Activated CD4-positive, alpha-beta T cell treated with anti-CD3 and anti-CD28 coated beads, Interleukin-2, amount 50 U/mL, for 4 hours (primary cell): ENCODE measurements around the gene PODN.

Source experiments
- DNase-seq, 2 experiments: peaks; one replicate each; pipeline ENCODE4 v3.0.0-alpha.2; 2020

PODN gene

DNA sequence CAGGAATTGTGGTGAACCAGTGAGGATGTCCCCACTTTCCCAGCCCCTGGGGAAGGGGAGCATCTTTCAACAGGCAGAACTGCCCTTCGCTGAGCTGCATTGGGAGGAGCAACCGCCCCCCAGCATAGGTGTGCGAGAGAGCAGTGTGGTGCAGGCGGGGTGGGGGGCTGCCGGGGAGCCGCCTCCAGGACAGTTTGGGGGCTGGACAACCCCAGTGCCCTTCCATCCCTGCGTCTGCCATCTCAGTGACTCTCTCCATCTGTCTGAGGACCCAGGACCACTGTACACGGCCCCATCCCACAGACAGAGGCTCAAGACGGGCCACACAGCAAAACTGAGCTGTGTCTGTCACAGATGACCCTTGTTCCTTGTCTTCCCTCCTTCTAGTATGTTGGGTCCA lies 14.2 kb downstream of the PODN start:
- no peak for DNase-seq

DNA sequence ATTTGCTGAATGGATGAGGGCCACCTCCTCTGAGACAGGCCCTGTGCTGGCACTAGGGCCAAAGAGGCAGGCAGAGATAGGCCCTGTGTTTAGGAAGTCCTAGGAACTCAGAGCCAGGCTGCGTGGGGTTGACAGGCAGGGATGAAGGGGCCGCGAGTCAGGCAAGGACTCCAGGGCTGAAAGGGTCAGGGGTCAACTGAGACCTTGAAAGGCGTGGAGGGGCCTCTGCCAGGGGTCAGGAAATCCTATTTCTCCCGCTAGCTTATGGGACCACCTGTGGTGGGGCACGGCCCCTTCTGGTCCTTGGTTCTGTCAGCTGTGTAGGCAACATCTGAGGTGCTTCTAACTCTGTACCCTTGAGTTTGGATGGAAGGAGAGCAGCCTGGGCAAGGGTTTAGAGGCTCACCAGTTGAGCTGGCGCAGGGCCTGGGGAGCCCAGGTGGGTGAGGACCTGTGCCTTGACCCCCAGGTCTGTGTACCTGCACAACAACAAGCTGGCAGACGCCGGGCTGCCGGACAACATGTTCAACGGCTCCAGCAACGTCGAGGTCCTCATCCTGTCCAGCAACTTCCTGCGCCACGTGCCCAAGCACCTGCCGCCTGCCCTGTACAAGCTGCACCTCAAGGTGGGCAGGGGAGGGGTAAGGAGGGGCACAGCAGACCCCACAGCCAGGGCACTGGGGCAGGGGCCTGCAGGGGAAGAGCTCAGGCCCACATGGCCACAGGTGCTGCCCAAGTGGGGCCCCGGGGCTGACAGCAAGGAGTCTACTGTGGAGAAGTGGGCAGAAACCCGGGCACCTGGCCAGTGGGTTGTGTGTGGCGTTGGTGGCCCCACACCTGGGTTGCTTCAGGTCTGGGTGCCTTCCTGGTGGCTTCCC lies 14.9 kb downstream of the PODN start:
- DNase-seq = no peak

DNA sequence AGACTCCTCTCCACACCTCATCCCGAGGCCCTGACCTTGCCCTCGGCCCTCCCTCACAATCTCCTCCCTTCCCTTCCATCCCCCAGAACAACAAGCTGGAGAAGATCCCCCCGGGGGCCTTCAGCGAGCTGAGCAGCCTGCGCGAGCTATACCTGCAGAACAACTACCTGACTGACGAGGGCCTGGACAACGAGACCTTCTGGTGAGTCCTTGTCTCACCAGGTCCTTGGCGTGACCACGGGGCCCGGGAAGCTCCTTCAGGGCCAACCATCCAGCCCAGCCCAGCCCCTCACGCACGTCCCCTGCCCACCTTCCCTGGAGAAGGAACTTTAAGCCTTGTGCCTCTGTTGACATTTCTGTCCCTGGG lies 15.6 kb downstream of the PODN start:
- DNase-seq = no peak

DNA sequence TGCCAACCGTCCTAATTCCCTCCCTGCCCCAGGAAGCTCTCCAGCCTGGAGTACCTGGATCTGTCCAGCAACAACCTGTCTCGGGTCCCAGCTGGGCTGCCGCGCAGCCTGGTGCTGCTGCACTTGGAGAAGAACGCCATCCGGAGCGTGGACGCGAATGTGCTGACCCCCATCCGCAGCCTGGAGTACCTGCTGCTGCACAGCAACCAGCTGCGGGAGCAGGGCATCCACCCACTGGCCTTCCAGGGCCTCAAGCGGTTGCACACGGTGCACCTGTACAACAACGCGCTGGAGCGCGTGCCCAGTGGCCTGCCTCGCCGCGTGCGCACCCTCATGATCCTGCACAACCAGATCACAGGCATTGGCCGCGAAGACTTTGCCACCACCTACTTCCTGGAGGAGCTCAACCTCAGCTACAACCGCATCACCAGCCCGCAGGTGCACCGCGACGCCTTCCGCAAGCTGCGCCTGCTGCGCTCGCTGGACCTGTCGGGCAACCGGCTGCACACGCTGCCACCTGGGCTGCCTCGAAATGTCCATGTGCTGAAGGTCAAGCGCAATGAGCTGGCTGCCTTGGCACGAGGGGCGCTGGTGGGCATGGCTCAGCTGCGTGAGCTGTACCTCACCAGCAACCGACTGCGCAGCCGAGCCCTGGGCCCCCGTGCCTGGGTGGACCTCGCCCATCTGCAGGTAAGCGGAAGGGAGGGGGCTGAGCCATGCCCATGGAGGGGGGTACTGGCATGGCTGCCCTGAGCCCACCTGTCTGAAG lies 16.5 kb downstream of the PODN start:
- DNase-seq = no peak

DNA sequence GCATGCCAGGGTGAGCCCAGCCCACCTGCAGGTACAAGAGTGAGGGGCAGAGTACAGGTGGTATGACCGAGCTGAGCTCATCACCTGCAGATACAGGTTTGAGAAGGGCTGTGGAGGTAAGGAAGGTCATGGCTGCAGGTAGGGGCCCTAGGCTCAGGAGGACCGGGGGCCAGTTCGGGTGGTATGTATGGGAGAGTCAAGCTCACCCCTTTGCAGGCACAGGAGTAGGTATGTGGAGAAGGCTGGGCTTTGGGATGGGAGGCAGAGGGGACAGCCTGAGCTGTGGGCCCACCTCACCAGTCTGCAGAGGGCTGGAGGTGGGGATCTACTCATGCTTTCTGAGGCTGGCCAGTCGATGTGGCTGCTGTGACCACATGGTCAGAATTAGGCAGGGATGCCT lies 17.2 kb downstream of the PODN start:
- no peak for DNase-seq

DNA sequence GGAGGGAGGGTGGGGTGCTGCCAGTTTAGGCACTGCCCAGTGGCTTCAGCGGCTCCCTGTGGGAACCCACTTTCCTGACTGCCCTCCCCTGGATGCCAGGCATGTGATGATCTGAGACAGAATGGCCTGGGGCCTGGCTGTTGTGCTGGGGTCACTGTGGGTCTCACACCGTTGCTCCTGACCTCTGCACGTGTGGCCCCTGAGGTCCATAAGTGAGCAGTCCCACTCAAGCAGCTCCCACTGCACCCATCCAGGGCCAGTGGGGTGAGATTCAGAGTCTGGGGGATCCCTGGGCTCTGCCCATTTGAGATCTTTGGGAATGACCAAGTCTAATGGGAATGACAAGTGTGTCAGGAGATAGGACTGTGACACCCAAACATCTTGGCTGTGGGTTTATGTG lies 18.0 kb downstream of the PODN start:
- no peak for DNase-seq

DNA sequence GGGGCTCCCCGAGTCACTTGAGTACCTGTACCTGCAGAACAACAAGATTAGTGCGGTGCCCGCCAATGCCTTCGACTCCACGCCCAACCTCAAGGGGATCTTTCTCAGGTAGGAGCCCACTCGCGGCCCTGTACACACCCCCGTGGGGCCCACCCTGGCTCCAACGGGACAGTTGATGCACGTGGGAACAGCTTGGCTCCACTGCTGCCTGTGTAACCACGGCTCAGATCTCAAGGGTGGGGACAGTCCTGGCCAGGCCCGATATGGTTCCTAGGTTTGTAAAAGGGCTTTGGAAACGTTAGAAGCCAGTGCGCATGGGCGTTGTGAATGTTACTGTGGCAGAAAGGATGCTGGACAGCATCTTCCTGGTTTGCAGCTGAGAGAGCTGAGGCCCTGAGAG lies 18.8 kb downstream of the PODN start:
- no peak for DNase-seq

DNA sequence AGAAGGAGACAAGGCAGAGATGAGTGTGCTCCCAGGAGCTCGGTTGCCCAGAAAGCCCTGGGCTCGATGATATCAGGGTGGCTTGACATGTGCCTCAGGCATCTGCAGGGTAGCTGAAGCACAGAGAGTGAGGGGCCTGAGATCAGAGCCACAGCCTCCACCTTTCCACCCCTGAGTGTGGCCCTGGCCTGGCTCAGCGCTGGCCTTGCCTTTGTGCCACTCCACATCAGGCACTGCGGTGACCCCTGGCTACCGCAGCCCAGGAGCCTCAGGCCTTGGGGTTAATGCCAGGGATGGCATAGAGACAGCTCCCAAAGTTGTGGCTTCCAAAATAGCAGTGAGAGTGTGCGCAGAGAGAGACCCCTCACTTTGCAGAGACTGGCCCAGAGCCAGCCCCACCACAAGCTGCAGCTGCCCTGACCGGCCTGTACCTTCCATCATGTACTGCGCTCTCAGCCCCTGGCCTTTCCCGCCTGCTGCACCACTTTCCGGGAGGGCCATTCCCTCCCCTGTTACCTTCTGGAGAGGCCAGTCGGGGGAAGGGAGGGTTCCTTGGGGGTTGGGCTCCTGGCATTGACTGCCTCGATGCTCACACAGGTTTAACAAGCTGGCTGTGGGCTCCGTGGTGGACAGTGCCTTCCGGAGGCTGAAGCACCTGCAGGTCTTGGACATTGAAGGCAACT lies 19.5 kb downstream of the PODN start:
- no peak for DNase-seq

DNA sequence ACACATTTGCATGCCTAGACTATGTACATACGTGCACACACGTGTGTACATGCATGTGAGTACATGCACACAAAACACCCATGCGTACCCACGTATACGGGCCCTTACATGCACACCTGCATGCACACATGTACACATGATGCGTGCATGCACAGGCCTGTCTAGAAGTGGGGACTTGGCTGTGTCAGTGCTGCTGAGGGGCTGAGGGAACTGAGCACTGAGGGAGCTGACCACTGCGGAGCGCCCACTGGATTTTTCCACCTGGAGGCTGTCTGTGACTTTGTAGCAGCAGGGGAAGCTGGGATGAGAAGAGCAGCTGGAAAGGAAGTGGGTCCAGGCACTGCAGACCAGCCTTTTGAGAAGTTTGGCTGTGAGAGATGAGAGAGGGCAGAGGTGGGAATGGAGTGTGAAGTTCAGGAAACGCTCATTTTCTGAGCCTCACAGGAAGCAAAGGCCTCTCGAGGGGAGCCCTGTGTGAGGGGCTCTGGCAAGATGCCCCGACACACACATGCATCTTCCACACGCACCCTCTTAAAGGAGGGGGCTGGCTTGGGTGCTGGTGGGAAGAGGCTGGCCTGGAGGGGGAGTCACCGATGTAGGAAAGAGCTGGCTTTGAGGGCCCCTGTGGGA lies 20.9 kb downstream of the PODN start:
- DNase-seq = no peak

DNA sequence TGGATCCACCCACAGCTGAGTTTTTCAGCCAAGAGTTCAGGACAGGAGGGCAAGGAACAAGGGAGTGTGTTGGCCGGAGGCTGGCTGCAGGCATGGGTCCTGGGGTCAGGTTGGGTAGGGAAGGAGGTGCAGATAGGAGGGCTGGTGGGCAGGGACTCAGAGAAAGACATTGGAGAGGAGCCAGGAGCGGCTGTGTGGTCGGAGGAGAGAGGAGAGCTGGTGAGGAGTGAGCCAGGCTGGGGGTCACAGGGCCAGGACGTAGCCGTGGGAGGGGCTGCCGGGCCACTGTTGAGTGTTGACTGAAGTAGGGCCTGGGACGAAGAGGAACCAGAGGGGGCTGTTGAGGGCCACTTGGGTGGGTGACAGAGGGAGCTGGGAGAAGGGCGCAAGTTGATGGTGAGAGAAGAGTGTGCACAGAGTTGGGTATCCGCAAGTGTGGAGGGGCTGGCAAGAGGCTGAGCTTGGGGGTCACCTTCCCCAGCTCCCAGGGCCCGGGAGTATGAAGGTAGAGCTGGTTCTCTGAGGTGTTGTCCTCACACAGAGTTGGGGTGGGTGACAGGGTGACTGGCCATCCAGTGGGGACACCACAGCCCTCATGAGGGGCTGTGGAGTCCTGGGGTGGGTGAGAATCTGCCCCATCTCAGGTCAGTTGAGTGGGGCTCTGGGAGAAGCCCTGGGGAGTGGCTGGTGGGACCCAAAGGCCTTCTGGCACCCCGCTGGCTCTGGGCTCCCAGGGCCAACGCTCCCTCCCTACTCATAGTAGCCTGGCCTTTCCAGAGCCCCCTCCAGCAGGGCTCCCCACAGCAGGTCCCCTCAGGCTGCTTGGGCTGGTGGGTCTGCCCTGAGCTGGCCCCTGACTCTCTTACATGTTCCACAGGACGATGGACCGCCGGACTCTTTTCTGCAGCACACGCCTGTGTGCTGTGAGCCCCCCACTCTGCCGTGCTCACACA lies 21.9 kb downstream of the PODN start:
- no peak for DNase-seq

DNA sequence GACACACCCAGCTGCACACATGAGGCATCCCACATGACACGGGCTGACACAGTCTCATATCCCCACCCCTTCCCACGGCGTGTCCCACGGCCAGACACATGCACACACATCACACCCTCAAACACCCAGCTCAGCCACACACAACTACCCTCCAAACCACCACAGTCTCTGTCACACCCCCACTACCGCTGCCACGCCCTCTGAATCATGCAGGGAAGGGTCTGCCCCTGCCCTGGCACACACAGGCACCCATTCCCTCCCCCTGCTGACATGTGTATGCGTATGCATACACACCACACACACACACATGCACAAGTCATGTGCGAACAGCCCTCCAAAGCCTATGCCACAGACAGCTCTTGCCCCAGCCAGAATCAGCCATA lies 22.6 kb downstream of the PODN start:
- DNase-seq = no peak

DNA sequence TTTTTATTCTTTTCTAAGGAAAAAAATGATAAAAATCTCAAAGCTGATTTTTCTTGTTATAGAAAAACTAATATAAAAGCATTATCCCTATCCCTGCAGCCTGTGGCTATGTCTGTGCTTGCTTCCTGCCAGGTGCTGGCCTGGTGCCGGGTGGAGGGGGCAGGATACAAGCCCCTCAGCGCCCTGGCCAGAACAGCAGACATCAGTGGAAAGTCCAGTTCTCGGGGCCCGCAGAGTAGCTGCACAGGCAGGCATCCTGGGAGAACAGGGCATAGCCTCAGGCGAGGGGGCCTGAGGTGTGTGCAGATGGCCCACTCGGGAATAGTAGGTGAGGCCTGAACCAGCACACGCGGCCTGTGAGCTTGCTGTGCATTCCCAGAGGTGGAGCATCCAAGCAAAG lies 23.4 kb downstream of the PODN start:
- DNase-seq = no peak

DNA sequence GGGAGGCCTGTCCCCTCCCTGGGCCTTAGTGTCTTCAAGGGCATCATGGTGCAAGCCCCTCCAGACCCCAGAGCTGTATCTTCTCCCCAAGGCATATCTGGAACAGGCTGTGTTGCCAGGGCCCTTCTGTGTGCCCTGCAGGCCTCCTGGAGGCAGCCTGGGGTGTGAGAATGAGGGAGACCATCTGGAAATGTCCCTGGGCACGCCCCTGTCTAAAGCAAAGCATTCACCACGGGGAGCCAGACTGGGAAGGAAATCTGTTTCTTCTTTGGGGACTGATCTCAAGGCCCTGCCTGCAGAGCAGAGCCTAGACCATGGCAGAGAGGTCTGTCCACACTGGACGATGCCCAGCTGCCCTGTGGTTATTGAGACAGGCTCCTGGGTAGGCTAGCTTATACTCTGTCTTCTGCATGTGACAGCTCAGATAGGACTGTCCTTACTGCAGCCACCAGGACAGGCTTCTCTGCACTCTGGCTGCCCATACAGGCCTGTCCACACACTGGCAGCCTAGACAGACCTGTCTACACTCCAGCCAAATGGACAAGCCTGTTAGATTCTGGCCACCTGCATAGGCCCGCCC lies 24.6 kb downstream of the PODN start:
- DNase-seq = no peak

DNA sequence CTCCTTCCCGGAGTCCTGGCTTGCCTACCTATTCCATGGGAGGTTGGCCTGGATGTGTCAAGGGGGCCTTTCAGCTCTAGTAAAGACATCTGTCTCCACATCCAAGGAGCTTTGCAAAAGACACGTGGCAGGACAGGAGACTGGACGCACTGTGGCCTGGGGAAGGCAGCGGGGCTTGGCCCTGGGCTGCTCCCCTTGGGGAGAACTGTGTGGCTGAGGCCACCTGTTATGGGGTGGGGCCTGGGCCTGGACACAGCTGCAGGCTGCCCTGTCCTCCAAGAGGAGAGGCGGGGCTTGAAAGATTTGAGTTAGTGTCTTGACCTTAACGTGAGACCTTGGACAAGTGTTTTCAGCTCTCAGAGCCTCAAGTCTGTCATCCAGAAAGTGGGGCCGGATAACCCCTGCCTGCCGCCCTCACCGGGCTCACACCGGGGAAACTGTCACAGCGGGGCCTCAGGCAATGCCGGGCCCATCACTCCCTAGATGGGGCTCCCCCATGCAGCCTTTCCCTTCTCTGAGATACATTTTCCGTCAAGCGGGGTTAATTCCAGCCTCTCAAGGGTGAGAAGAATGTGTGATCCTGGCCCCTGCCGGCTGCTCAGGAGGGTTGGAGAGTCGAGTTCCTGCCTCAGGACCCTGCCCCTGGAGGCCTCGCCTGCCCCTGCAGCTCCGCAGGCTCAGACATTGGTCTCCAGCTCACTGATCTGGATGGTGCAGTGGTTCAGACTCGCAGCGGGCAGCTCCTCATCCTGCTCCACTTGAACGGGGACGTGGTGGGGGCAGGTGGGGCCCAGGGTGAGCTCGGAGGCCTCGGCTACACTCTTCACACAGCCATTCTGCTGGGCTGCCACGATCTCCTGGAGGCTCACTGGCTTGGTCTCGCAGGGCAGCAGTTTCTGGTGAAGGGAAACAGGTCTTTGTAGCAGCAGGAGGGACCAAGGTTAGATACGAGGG lies 25.6 kb downstream of the PODN start:
- no peak for DNase-seq

DNA sequence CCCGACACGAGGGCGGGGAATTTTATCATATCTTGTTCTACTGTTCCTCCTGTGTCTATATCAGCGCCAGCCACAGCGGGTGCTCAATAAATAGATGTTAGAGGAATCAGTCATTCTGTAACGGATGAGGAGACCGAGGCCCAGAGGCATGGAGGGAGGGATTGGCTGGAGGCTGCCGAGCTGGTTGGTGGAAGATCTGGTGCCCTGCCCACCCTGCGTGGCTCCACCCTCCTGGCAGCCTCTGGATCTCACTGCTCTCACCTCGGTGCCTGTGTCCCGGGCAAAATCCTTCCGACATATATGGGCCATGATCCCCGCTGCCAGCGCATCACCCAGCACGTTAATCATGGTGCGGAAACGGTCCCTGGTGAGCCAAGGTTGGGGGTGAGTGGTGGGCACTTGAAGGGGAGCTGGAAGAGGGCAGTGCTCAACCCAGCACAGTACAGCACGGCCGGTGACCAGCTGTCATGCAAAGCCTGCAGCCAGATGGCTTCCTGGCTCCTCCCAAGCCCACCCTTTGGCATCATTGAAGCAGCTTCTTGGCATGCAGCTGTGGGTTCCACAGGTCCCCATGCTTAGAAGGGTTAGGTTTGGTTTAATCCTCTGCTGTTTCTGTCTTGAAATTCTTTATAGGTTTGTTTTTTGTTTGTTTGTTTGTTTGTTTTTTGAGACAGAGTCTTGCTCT lies 26.7 kb downstream of the PODN start:
- DNase-seq = no peak

DNA sequence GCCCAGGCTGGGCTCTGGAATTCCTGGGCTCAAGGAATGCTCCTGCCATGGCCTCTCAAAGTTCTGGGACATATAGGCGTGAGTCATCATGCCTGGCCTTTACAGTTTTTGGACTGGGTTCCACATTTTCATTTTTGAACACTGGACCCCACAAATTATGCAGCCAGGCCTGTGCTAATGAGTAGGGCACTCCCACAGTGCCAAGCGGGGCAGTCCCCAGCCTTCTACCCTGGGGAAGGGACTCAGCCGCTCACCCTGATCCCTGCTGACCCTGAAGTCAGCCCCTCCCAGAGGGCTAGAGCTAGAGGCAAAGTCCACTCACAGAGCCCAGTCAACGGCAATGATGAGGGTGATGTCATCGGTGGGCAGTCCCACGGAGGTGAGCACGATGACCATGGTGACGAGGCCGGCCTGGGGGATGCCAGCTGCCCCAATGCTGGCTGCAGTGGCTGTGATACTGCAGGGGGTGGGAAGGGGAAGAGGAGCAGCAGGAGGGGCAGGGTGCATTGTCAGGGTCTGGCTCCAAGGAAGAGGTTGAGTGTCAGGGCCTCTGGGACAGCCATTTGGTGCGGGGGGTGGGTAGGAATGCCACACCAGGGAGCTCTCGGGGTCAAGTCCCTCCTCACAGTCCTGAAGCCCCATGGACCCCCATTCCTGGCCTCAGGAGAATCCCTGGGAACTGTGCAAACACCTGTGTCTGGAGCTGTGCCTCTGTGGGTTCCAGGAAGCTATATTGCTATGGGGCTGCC lies 27.6 kb downstream of the PODN start:
- DNase-seq = no peak

DNA sequence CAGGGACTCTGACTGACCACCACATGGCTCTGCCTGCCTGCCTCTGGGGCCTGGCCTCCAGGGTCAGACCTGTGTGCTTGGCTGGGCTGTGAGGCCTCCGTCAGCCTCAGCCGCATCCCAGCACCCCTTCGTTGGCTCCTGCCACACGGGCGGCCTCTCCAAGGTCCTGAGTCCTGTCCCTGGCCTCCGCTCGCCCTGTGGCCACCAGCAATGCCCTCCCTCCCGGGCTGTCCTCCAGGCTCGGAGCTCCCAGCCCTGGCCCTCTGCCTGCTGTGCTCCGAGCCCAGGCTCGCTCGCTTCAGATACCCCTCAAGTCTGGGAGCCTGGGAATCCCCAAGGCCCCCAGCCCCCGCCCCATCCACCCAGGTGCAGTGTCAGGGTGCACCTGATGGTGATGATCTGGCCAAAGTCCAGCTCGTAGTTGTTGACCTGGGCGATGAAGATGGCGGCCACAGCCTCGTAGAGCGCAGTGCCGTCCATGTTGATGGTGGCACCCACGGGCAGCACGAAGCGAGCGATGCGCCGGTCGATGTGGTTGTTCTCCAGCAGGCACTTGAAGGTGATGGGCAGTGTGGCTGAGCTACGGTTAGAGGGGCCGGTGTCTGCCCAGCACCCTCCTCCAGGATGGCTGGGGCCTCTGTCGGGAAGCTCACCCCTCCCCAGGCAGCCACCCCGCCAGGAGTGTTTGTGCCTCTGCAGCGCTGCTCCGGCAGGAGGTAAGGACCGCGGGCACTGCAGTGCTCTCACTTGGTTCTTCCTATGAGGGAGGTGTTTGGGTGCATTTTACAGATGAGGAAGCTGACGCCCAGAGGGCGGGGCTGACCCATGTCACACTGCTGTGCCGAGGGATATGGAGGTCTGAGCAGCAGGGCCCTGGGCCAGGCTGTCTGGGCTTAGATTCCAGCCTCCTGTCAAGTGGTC lies 28.5 kb downstream of the PODN start:
- DNase-seq = no peak
